Neuronal stem cell (in vitro differentiated cells): Measurements from ENCODE around the gene HOXC11.

Experiments
- DNase-seq: peaks from one replicate; pipeline ENCODE4 v3.0.0-alpha.2; 2013; ENCODE audit warnings: low spot score
- H2AFZ ChIP-seq: one replicate; pipeline ENCODE4 v1.6.1; 2013; ENCODE audit warnings: mild to moderate bottlenecking, low read length, inconsistent platforms
- H2AK5ac ChIP-seq: 2 replicates; pipeline ENCODE4 v1.6.1; 2013; ENCODE audit warnings: low read depth, mild to moderate bottlenecking, inconsistent platforms, low read length, moderate library complexity, mixed read lengths
- H2BK120ac ChIP-seq: 2 replicates; pipeline ENCODE4 v1.6.1; 2013; ENCODE audit warnings: low read depth, mild to moderate bottlenecking, inconsistent platforms, low read length, moderate library complexity, mixed read lengths
- H2BK12ac ChIP-seq: one replicate; pipeline ENCODE4 v1.6.1; 2013; ENCODE audit warnings: low read length, inconsistent platforms
- H2BK15ac ChIP-seq: 2 replicates; pipeline ENCODE4 v1.6.1; 2013; ENCODE audit warnings: mild to moderate bottlenecking, low read length, inconsistent platforms, mixed read lengths
- H2BK5ac ChIP-seq: one replicate; pipeline ENCODE4 v1.6.1; 2013; ENCODE audit warnings: inconsistent platforms, mild to moderate bottlenecking, low read length, moderate library complexity
- H3K14ac ChIP-seq: one replicate; pipeline ENCODE4 v1.6.1; 2013; ENCODE audit warnings: low read length, inconsistent platforms
- H3K18ac ChIP-seq: 2 replicates; pipeline ENCODE4 v1.6.1; 2013; ENCODE audit warnings: low read length, inconsistent platforms
- H3K23ac ChIP-seq: 2 replicates; pipeline ENCODE4 v1.6.1; 2013; ENCODE audit warnings: low read depth, mild to moderate bottlenecking, mixed read lengths, low read length, inconsistent platforms; ENCODE audit not compliant: poor library complexity
- H3K27ac ChIP-seq: replicated peaks from 3 replicates; pipeline ENCODE4 v1.5.1; 2013; ENCODE audit warnings: low read length, inconsistent platforms
- H3K27me3 ChIP-seq, 3 experiments: 2 replicates each; pipeline ENCODE4 v1.6.1; 2013; ENCODE audit warnings: low read length in 3 of 3, mild to moderate bottlenecking in 2 of 3, inconsistent platforms in 1 of 3, low read depth in 1 of 3, mixed read lengths in 1 of 3, moderate library complexity in 1 of 3; ENCODE audit not compliant: control insufficient read depth in 3 of 3, insufficient read depth in 3 of 3
- H3K36me3 ChIP-seq, 2 donors: replicated peaks in 1 of 2; 2 replicates each; pipeline ENCODE4 v1.6.1; 2013; ENCODE audit warnings: low read length in 2 of 2; ENCODE audit not compliant: control insufficient read depth in 2 of 2, insufficient read depth in 2 of 2
- H3K4ac ChIP-seq: 2 replicates; pipeline ENCODE4 v1.6.1; 2013; ENCODE audit warnings: inconsistent platforms, mild to moderate bottlenecking, low read length, moderate library complexity
- H3K4me1 ChIP-seq, 2 donors: 1 replicate in 1 of 2; 2 replicates in 1 of 2; pipeline ENCODE4 v1.6.1; 2013; ENCODE audit warnings: low read length in 2 of 2, low read depth in 1 of 2; ENCODE audit not compliant: control insufficient read depth in 2 of 2, insufficient read depth in 1 of 2
- H3K4me2 ChIP-seq: one replicate; pipeline ENCODE4 v1.6.1; 2013; ENCODE audit warnings: mild to moderate bottlenecking, low read length, inconsistent platforms; ENCODE audit not compliant: insufficient read depth, poor library complexity, severe bottlenecking
- H3K4me3 ChIP-seq, 2 donors: 2 replicates each; pipeline ENCODE4 v1.5.1; 2013; ENCODE audit warnings: low read length in 2 of 2, mild to moderate bottlenecking in 2 of 2, inconsistent platforms in 1 of 2, moderate library complexity in 1 of 2
- H3K79me1 ChIP-seq: one replicate; pipeline ENCODE4 v1.6.1; 2013; ENCODE audit warnings: low read depth, mild to moderate bottlenecking, inconsistent platforms, low read length, moderate library complexity
- H3K9ac ChIP-seq: one replicate; pipeline ENCODE4 v1.6.1; 2013; ENCODE audit warnings: mild to moderate bottlenecking, low read depth, low read length, inconsistent platforms; ENCODE audit not compliant: poor library complexity
- H3K9me3 ChIP-seq, 2 donors: replicated peaks in 1 of 2; 2 replicates each; pipeline versions ENCODE3 to v1.6.1; 2013; ENCODE audit warnings: low read length in 2 of 2, mild to moderate bottlenecking in 2 of 2, inconsistent platforms in 1 of 2, low read depth in 1 of 2, mixed read lengths in 1 of 2, moderate library complexity in 1 of 2; ENCODE audit not compliant: control insufficient read depth in 2 of 2, insufficient read depth in 1 of 2
- H4K8ac ChIP-seq: one replicate; pipeline ENCODE4 v1.6.1; 2013; ENCODE audit warnings: low read depth, mild to moderate bottlenecking, inconsistent platforms, low read length, moderate library complexity
- H4K91ac ChIP-seq: one replicate; pipeline ENCODE4 v1.6.1; 2013; ENCODE audit warnings: low read length, low read depth, mild to moderate bottlenecking, inconsistent platforms; ENCODE audit not compliant: poor library complexity
- WGBS, 2 donors: extraction: QIAGEN DNeasy Blood & Tissue Kit; methylation state at CpG; one replicate each; pipeline ENCODE4 v1.1.7; 2013; ENCODE audit warnings: missing lambda C conversion rate in 2 of 2, mixed read lengths in 1 of 2; ENCODE audit not compliant: insufficient read length in 2 of 2, insufficient replicate concordance in 1 of 2; ENCODE audit errors: extremely low coverage in 2 of 2; 5-methylcytosine and 5-hydroxymethylcytosine counted together

The HOXC11 gene

GRCh38 chr12:53969588-53970259 is 3.2 kb upstream of the HOXC11 start:
- no peak overlapping the region for H2BK5ac ChIP-seq
- no peak overlapping the region for H3K27ac ChIP-seq
- no peak overlapping the region for H3K9ac ChIP-seq
- no CpG with 5 or more reads among the region's 12 CpGs for WGBS, 2 donors
- no peak overlapping the region for H2BK120ac ChIP-seq
- H3K18ac ChIP-seq, result no peak overlapping the region
- no peak overlapping the region for H3K4me3 ChIP-seq
- H2AFZ ChIP-seq, result no peak overlapping the region
- H3K4ac ChIP-seq, result no peak overlapping the region
- no peak overlapping the region for H4K8ac ChIP-seq
- H3K27me3 ChIP-seq, result peaks cover 71 to 100% (median 100%) of the 10 kb centered on the region in 3 experiments
- H2AK5ac ChIP-seq, result no peak overlapping the region
- H3K4me2 ChIP-seq, result no peak overlapping the region
- no peak overlapping the region for H3K23ac ChIP-seq
- no peaks in the 10 kb centered on the region for H3K36me3 ChIP-seq
- no peak for DNase-seq
- H4K91ac ChIP-seq, result no peak overlapping the region
- H3K14ac ChIP-seq, result no peak overlapping the region
- H2BK15ac ChIP-seq, result no peak overlapping the region
- no peaks in the 10 kb centered on the region for H3K79me1 ChIP-seq
- no peaks in the 10 kb centered on the region for H3K4me1 ChIP-seq
- no peak overlapping the region for H2BK12ac ChIP-seq
- peaks cover 0 to 10% of the 10 kb centered on the region in 2 donors for H3K9me3 ChIP-seq

- H3K4me3 ChIP-seq, result no peak overlapping the region
- H3K4me2 ChIP-seq, result no peak overlapping the region
- peaks cover 77 to 100% (median 100%) of the 10 kb centered on the region in 3 experiments for H3K27me3 ChIP-seq
- no peak overlapping the region for H3K27ac ChIP-seq
- no peak overlapping the region for H3K14ac ChIP-seq
- no peak overlapping the region for H2BK15ac ChIP-seq
- H3K9ac ChIP-seq, result no peak overlapping the region
- H3K9me3 ChIP-seq, result peaks cover 0 to 10% of the 10 kb centered on the region in 2 donors
- H4K91ac ChIP-seq, result no peak overlapping the region
- no peak overlapping the region for H2BK5ac ChIP-seq
- no peaks in the 10 kb centered on the region for H3K79me1 ChIP-seq
- WGBS, 2 donors, result no CpG with 5 or more reads among the region's 4 CpGs
- H3K18ac ChIP-seq, result no peak overlapping the region
- no peaks in the 10 kb centered on the region for H3K36me3 ChIP-seq
- H4K8ac ChIP-seq, result no peak overlapping the region
- no peak overlapping the region for H2BK120ac ChIP-seq
- no peak overlapping the region for H2AFZ ChIP-seq
- no peaks in the 10 kb centered on the region for H3K4me1 ChIP-seq
- no peak for DNase-seq
- H3K23ac ChIP-seq, result peak overlapping the region; percentile 47
- H2AK5ac ChIP-seq, result no peak overlapping the region
- no peak overlapping the region for H2BK12ac ChIP-seq
- no peak overlapping the region for H3K4ac ChIP-seq
Measured at GRCh38 chr12:53970451-53970850, 2.5 kb upstream of the HOXC11 start.

GRCh38 chr12:53971129-53971528 is 1.8 kb upstream of the HOXC11 start:
- H2BK15ac ChIP-seq, result no peak overlapping the region
- no peak overlapping the region for H3K23ac ChIP-seq
- no peak overlapping the region for H3K4ac ChIP-seq
- H3K4me1 ChIP-seq, result no peaks in the 10 kb centered on the region
- no peak overlapping the region for H2BK120ac ChIP-seq
- no peak overlapping the region for H3K4me3 ChIP-seq
- H3K14ac ChIP-seq, result no peak overlapping the region
- H3K27me3 ChIP-seq, result peaks cover 82 to 100% (median 100%) of the 10 kb centered on the region in 3 experiments
- no peak overlapping the region for H4K8ac ChIP-seq
- no CpG with 5 or more reads among the region's 3 CpGs for WGBS, 2 donors
- no peaks in the 10 kb centered on the region for H3K36me3 ChIP-seq
- no peak overlapping the region for H2AFZ ChIP-seq
- no peak overlapping the region for H2BK12ac ChIP-seq
- H3K79me1 ChIP-seq, result no peaks in the 10 kb centered on the region
- H3K4me2 ChIP-seq, result no peak overlapping the region
- H3K27ac ChIP-seq, result no peak overlapping the region
- H2BK5ac ChIP-seq, result no peak overlapping the region
- DNase-seq, result no peak
- no peak overlapping the region for H4K91ac ChIP-seq
- H3K9ac ChIP-seq, result no peak overlapping the region
- H2AK5ac ChIP-seq, result no peak overlapping the region
- H3K9me3 ChIP-seq, result peaks cover 0 to 13% of the 10 kb centered on the region in 2 donors
- no peak overlapping the region for H3K18ac ChIP-seq

GRCh38 chr12:53971686-53972085 is 1.2 kb upstream of the HOXC11 start:
- Histone ChIP-seq H2AK5ac (no peak overlapping the region), H2BK15ac (no peak overlapping the region), H2BK120ac (no peak overlapping the region), H3K4me2 (no peak overlapping the region), H3K4ac (no peak overlapping the region), H2BK12ac (no peak overlapping the region), H3K79me1 (no peaks in the 10 kb centered on the region), H3K4me3 (no peak overlapping the region), H3K18ac (no peak overlapping the region), H2AFZ (no peak overlapping the region), H3K14ac (no peak overlapping the region), H3K9ac (no peak overlapping the region), H4K91ac (no peak overlapping the region), H3K23ac (no peak overlapping the region), H3K27me3 (peaks cover 80 to 100% (median 100%) of the 10 kb centered on the region in 3 experiments), H2BK5ac (no peak overlapping the region), H3K27ac (no peak overlapping the region), H3K9me3 (peaks cover 0 to 14% of the 10 kb centered on the region in 2 donors), H4K8ac (no peak overlapping the region), H3K36me3 (no peaks in the 10 kb centered on the region), H3K4me1 (no peaks in the 10 kb centered on the region)
- WGBS, 2 donors, result no CpG with 5 or more reads among the region's 2 CpGs
- DNase-seq, result no peak
